ENCODE measurements around the gene MEG3. TPM values are rescaled to one million over a fixed set of nuclear protein-coding genes. Genes with fewer than 3 reads are reported as not detected.

The MEG3 gene
- total RNA-seq, 3 donors from 2014 or later (not counting 1 experiment from before 2014, with no cell fraction given), result 1.0 to 6.6 (median 1.9) TPM

DNA sequence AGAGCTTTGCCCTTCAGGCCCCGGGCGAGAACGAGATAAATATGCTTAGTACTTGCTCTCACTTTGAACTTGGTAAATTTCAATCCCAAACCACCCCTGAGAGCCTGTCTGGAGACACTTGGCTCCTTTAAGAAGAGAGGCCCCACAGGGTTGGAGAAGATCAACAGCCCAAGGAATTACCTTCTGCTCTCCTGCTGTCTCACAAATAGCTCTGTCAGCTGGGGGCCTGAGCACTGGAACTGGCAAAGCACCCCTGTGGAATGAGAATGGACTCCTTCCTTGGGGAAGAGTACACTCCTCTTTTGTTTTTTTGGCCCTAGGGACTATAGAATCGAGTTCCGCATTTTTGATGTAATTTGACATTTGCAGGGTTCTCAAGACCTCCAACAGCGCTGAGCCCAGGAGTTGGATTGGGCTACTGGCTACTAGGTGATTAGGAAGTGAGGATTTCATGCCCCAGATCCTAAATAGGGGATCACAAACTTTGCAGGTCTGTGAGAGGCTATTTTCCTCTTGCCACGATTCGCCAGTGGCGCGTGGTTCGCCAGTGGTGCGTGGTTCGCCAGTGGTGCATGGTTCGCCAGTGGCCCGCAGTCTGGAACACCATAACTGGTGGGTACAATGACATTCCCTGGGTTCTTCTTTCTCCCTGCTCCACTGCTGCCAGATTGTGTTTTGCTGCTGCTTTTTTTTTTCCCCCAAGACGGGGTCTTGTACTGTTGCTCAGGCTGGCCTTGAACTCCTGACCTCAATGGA is 17.8 kb upstream of the MEG3 start:
- Histone ChIP-seq H3K4me1 (ENCODE audit: control insufficient read depth, insufficient read depth, low read length) (no peaks in the 10 kb centered on the region), H3K27ac (ENCODE audit: low read length) (no peak overlapping the region), H3K9me3 (ENCODE audit: control insufficient read depth, insufficient read depth, low read length) (peaks cover 22% of the 10 kb centered on the region), H3K27me3 (ENCODE audit: control insufficient read depth, insufficient read depth, low read length) (no peaks in the 10 kb centered on the region), H3K4me3 (ENCODE audit: low read length) (no peak overlapping the region), H3K36me3 (ENCODE audit: control insufficient read depth, insufficient read depth, low read length) (no peaks in the 10 kb centered on the region)
- no peaks in the 10 kb centered on the region for H3K36me3 Mint-ChIP-seq
- no peaks in the 10 kb centered on the region for H3K9me3 Mint-ChIP-seq
- DNase-seq (no peak), ATAC-seq (no peak)
- intact Hi-C loops (cut with micrococcal nuclease), result no loop called here
- 90% methylated on average over 16 of the region's 16 CpGs for WGBS (ENCODE audit: insufficient coverage)
- TF ChIP-seq, protein P1, sequence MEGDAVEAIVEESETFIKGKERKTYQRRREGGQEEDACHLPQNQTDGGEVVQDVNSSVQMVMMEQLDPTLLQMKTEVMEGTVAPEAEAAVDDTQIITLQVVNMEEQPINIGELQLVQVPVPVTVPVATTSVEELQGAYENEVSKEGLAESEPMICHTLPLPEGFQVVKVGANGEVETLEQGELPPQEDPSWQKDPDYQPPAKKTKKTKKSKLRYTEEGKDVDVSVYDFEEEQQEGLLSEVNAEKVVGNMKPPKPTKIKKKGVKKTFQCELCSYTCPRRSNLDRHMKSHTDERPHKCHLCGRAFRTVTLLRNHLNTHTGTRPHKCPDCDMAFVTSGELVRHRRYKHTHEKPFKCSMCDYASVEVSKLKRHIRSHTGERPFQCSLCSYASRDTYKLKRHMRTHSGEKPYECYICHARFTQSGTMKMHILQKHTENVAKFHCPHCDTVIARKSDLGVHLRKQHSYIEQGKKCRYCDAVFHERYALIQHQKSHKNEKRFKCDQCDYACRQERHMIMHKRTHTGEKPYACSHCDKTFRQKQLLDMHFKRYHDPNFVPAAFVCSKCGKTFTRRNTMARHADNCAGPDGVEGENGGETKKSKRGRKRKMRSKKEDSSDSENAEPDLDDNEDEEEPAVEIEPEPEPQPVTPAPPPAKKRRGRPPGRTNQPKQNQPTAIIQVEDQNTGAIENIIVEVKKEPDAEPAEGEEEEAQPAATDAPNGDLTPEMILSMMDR (IDR thresholded peaks at IDR 0.05), result no peak
- no peak overlapping the region for H3K4me3 Mint-ChIP-seq
- no peak overlapping the region for H3K27ac Mint-ChIP-seq
- peaks cover 0 to 9% of the 10 kb centered on the region in 2 donors for H3K27me3 Mint-ChIP-seq (ENCODE audit: low read depth in 2 of 2)
- no peaks in the 10 kb centered on the region for H3K4me1 Mint-ChIP-seq

DNA sequence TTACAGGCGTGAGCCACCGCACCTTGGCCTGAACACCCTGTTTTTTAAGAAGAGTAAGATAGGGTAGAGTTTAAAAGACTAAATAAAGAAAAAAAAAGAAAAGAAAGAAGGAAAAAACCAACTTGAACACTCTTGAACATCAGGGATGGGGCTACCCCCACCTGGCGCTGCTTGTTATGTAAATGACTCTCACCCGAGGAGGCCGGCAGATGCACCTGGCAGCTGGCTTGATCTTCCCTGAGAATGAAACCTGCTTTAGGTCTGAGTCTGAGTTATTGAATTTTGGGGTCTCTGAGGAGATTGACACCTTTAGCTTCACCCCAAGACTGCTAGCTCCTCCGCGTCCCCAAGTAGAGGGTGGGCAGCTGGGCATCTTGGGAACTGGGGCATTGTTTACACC is 15.5 kb upstream of the MEG3 start:
- Histone ChIP-seq H3K27me3 (ENCODE audit: control insufficient read depth, insufficient read depth, low read length) (no peaks in the 10 kb centered on the region), H3K27ac (ENCODE audit: low read length) (no peak overlapping the region), H3K4me1 (ENCODE audit: control insufficient read depth, insufficient read depth, low read length) (no peaks in the 10 kb centered on the region), H3K36me3 (ENCODE audit: control insufficient read depth, insufficient read depth, low read length) (no peaks in the 10 kb centered on the region), H3K9me3 (ENCODE audit: control insufficient read depth, insufficient read depth, low read length) (peaks cover 22% of the 10 kb centered on the region), H3K4me3 (ENCODE audit: low read length) (no peak overlapping the region)
- no peaks in the 10 kb centered on the region for H3K36me3 Mint-ChIP-seq
- TF ChIP-seq, protein P1 (IDR thresholded peaks at IDR 0.05), result no peak
- H3K27ac Mint-ChIP-seq, result no peak overlapping the region
- 81% methylated on average over 7 of the region's 7 CpGs for WGBS (ENCODE audit: insufficient coverage)
- no peaks in the 10 kb centered on the region for H3K9me3 Mint-ChIP-seq
- no peak overlapping the region for H3K4me3 Mint-ChIP-seq
- H3K4me1 Mint-ChIP-seq, result no peaks in the 10 kb centered on the region
- ATAC-seq (no peak), DNase-seq (no peak)
- intact Hi-C loops (cut with micrococcal nuclease), result no loop called here
- H3K27me3 Mint-ChIP-seq (ENCODE audit: low read depth in 2 of 2), result peaks cover 3 to 9% of the 10 kb centered on the region in 2 donors

DNA sequence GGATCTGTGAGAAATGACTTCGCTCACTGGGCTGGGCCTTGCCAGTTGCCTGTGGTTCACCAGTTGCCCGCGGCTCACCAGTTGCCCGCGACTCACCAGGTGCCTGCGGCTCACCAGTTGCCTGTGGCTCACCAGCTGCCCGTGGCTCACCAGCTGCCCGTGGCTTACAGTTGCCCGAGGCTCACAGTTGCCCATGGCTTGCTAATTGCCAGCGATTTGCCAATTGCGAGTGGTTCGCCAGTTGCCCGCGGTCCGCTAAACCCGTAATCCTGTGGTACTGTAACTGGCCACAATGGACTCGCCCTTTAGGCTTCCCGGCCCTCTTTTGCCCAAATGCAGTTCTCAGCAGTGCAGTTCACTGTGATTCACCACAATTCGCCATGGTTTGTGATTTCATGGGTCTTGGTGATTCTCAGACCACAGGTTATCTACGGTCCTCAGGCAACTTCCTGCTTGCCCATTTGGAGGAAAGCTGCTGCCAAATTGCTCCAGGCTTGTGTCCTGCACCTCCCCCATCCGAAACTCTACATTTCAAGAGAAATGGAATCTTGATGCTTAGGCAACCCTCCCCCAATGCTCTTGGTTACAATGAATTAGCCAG is 15.0 kb upstream of the MEG3 start:
- Mint-ChIP-seq H3K27ac (no peak overlapping the region), H3K4me1 (no peaks in the 10 kb centered on the region), H3K27me3 (ENCODE audit: low read depth in 2 of 2) (peaks cover 3 to 9% of the 10 kb centered on the region in 2 donors), H3K9me3 (no peaks in the 10 kb centered on the region), H3K4me3 (no peak overlapping the region), H3K36me3 (no peaks in the 10 kb centered on the region)
- no peaks in the 10 kb centered on the region for H3K4me1 ChIP-seq (ENCODE audit: control insufficient read depth, insufficient read depth, low read length)
- H3K9me3 ChIP-seq (ENCODE audit: control insufficient read depth, insufficient read depth, low read length), result peaks cover 22% of the 10 kb centered on the region
- intact Hi-C loops (cut with micrococcal nuclease), result no loop called here
- 60% methylated on average over 21 of the region's 21 CpGs for WGBS (ENCODE audit: insufficient coverage)
- TF ChIP-seq, protein P1 (IDR thresholded peaks at IDR 0.05), result no peak
- no peak overlapping the region for H3K27ac ChIP-seq (ENCODE audit: low read length)
- ATAC-seq (no peak), DNase-seq (no peak)
- no peak overlapping the region for H3K4me3 ChIP-seq (ENCODE audit: low read length)
- no peaks in the 10 kb centered on the region for H3K27me3 ChIP-seq (ENCODE audit: control insufficient read depth, insufficient read depth, low read length)
- no peaks in the 10 kb centered on the region for H3K36me3 ChIP-seq (ENCODE audit: control insufficient read depth, insufficient read depth, low read length)

Data from natural killer cell (primary cell).